ENCODE data around the gene TLK1. TPM values are rescaled to one million over a fixed set of nuclear protein-coding genes. Genes with fewer than 3 reads are reported as not detected.
A peak's percentile ranks its signal among the peaks of the same experiment; 100 is the strongest.

The TLK1 gene
- 35.8 TPM for total RNA-seq

DNA sequence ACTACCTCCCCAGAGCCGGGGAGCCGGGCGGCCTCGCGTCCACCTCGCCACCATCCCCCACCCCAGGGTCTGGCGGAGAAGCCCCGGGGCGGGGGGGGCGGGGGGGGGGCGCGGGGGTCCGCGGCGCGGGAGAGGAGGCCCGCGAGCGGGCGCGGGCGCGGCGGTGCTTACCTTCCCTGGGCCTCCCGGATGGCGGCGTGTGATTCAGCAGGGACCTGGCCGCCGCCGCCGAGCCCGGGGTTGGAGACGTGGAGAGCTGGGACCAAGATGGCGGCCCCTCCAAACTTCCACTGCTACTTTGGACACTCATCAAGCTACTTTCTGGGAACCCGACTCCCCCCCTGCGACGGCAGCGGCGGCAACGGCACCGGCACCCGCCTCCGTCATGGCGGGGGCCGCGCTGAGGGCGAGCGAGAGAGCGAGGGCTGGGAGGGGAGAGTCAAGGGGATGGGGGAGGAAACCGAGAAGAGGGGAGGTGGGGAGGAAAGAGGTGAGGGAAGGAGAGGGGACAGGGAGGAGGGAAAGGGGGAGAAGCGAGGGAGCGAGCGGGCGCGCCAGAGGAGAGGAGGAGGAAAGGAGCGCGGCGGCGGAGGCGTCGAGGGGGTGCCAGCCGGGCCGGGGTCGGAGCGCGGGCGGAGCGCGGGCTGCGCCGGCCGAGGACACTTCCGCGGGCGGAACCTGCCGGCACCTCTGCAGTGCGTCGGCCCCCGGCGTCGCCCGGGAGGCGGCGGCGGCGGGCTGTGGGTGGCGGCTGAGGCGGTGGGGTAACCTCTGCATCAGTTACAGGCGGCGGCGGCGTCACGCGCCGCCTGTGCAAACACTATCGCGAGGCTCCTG lies at the start of gene TLK1:
Gene TLK1, minus strand, starts transcription at position 775 of the 837 bp plus-strand sequence. Its CDS starts 465 bp downstream, at position 310.
- TF ChIP-seq POLR2A (IDR thresholded peaks at IDR 0.05) (peak in 1 of 2 donors; percentile 43), CTCF (IDR thresholded peaks at IDR 0.05) (no peak), POLR2AphosphoS5 (IDR thresholded peaks at IDR 0.05; ENCODE audit: insufficient read depth in 1 of 2, low read depth in 1 of 2) (peak in 1 of 2 donors; percentile 23)
- DNase-seq (ENCODE audit: extremely low spot score in 2 of 2): peak in 1 of 2 donors; percentile 89
- no peaks in the 10 kb centered on the region for H3K27me3 ChIP-seq
- H3K4me3 ChIP-seq: peak within 1 kb of the TSS; percentile 82 to 85
- no peaks in the 10 kb centered on the region for H3K9me3 ChIP-seq
- intact Hi-C loops (cut with DNase I): loop anchor here (5.0 kb wide), 1 partner anchor 188 kb away; no protein-coding TSS in a partner anchor
- H3K27ac ChIP-seq: peak within 1 kb of the TSS; percentile 96
- no peaks in the 10 kb centered on the region for H3K36me3 ChIP-seq
- peaks cover 22% of the 10 kb centered on the region for H3K4me1 ChIP-seq

- Histone ChIP-seq H3K36me3 (no peaks in the 10 kb centered on the region), H3K4me3 (no peak overlapping the region), H3K27me3 (no peaks in the 10 kb centered on the region), H3K27ac (no peak overlapping the region), H3K4me1 (no peaks in the 10 kb centered on the region), H3K9me3 (no peaks in the 10 kb centered on the region)
- intact Hi-C loops (cut with DNase I): no loop called here
- no peak for DNase-seq (ENCODE audit: extremely low spot score in 2 of 2)
- TF ChIP-seq CTCF (IDR thresholded peaks at IDR 0.05) (no peak), POLR2A (IDR thresholded peaks at IDR 0.05) (no peak), POLR2AphosphoS5 (IDR thresholded peaks at IDR 0.05; ENCODE audit: insufficient read depth in 1 of 2, low read depth in 1 of 2) (no peak)
These were observed 49.6 kb upstream of the TLK1 start for GRCh38 chr2:171210216-171210863.

DNA sequence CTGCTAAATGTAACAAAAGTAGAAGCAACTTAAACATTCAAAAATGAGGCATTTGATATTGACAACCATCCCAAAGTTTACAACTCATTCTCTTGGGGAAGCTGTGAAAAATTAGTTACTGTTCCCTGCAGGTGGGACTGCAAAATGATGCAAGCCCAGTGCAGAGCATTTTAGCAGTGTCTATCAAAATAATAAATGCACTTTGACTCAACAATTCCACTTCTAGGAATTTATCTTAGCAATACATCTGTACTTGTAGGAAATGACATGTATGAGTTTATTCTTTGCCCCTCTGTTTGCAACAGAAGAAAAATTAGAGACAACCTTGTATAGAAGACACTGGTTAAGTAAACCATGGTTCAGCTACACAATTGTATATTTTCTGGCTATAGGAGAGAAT lies 48.0 kb upstream of the TLK1 start:
- Histone ChIP-seq H3K27me3 (no peaks in the 10 kb centered on the region), H3K4me3 (no peak overlapping the region), H3K36me3 (no peaks in the 10 kb centered on the region), H3K9me3 (no peaks in the 10 kb centered on the region), H3K4me1 (no peaks in the 10 kb centered on the region), H3K27ac (no peak overlapping the region)
- no peak for TF ChIP-seq CTCF (IDR thresholded peaks at IDR 0.05)
- TF ChIP-seq POLR2A (IDR thresholded peaks at IDR 0.05): no peak
- TF ChIP-seq POLR2AphosphoS5 (IDR thresholded peaks at IDR 0.05; ENCODE audit: insufficient read depth in 1 of 2, low read depth in 1 of 2): no peak
- DNase-seq (ENCODE audit: extremely low spot score in 2 of 2): no peak
- intact Hi-C loops (cut with DNase I): no loop called here

GRCh38 chr2:171206422-171207115 lies 45.9 kb upstream of the TLK1 start:
- DNase-seq (ENCODE audit: extremely low spot score in 2 of 2): no peak
- H3K9me3 ChIP-seq: no peaks in the 10 kb centered on the region
- H3K27me3 ChIP-seq: no peaks in the 10 kb centered on the region
- no peak for TF ChIP-seq CTCF (IDR thresholded peaks at IDR 0.05)
- no peak for TF ChIP-seq POLR2AphosphoS5 (IDR thresholded peaks at IDR 0.05; ENCODE audit: insufficient read depth in 1 of 2, low read depth in 1 of 2)
- TF ChIP-seq POLR2A (IDR thresholded peaks at IDR 0.05): no peak
- no peaks in the 10 kb centered on the region for H3K36me3 ChIP-seq
- no peaks in the 10 kb centered on the region for H3K4me1 ChIP-seq
- intact Hi-C loops (cut with DNase I): no loop called here
- no peak overlapping the region for H3K27ac ChIP-seq
- H3K4me3 ChIP-seq: no peak overlapping the region
